ENCODE results near the gene ANKRD36C.
"Not testable (repeated sequence)": the region's sequence is repeated elsewhere in the genome, so short reads cannot be mapped to it uniquely, and the experiment has no call there.

ANKRD36C gene

DNA sequence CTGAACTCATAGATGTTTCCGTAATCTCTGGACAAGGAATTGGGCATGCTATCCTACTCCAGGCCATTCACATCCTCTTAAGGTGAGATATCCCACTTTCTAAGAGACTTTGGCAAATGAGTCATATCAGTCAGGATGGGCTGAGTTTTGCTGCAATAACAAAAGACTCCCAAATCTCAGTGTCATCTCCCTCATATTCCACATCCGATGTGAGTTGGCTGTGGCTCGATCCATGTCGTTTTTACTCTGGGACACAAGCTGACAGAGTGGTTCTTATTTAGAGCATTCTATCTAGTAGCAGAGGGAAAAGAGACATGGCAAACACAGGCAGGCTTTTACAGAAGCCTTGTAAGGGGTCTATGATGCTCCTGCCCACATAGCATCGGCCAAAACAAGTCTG is 14.6 kb upstream of the ANKRD36C start:
- not testable (repeated sequence) for DNase-seq

DNA sequence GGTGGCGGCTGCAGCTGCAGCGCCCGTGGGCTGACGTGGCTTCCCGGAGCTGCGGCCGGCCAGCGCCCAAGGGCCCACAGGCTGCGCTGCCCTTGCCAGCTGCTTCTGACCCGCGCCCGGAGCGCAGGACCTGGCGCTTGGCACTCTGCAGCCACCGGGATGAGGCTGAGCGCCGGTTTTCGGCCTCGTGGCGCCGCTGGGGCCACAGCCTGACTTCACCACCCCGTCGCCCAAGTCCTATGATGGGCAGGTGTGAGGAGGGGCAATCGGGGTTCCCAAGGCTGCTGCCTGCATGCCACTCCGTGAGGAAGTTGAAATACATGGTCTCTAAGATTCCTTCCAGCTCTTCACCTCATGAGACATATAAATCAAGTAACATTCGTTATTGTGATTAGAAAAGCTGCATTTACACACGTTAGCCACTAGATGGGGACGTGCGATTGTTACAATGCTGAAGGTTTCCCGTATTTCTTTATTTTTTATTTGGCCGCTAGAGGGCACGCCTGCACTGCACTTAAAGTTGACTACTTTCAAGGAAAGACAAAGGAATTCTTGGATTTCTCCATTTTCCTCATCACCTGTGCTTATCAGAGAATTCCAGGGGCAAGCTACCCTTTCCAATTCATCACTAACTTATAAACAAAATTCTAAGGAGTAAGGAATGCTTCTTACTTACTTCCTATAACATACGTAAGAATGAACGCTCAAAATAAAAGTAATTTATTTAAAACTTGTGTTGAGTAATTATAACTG is 1.1 kb upstream of the ANKRD36C start:
- DNase-seq = not testable (repeated sequence)

DNA sequence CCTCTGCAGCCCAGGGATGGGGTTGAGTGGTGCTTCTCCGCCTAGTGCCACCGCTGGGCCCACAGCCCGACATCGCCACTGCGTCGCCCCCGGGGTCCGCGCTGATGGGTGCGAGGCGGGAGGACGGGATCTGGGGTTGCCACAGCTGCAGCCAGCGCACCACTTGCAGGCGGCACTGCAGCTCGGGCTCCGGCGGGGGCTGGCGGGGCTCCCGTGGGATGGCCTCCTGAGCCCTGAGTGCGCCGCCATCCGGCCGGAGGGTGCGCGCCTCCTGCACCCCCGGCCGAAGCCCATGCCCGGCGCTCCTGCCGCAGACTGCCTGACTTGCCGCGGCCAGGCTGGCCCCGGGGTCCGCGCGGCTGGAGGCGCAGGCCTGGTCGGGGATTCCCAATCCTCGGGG is 478 bp upstream of the ANKRD36C start:
- not testable (repeated sequence) for DNase-seq

DNA sequence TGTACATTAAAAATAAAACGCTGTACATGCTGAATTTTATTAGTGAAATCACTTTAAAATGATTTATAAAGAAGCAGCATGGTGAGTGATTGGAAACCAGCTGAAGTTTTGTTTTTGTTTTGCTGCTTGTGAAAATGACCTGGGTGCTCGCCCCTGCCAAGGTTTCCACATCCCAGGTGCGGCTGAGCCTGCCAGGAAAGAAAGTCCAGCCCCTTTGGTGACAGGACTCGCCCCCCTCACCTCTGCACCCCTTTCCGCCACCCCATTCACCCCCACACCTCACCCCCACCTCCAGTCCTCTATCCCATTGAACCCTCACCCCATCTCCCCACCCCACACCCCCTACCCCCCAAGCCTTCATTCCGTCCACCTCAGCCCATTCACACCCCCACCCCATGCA is 740 bp downstream of the ANKRD36C start:
- DNase-seq = not testable (repeated sequence)

DNA sequence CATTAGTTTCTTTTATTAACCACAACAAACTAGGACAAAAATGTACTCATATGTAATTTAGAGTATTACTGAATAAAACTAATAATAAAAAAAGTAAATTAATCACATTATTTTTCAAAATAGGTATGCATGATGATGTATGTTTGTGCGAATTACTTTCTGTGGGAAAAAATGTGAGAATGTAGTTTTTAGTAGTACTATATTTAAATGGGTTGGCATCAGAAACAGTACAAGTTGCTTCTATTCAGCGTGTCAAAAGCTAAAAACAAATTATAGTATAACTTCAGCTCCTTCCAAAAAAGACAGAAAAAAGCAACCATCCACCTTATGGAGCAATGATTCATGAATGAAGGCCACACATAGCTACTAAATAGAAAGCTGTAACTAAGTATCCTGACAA is 40.0 kb downstream of the ANKRD36C start:
- DNase-seq = not testable (repeated sequence)

DNA sequence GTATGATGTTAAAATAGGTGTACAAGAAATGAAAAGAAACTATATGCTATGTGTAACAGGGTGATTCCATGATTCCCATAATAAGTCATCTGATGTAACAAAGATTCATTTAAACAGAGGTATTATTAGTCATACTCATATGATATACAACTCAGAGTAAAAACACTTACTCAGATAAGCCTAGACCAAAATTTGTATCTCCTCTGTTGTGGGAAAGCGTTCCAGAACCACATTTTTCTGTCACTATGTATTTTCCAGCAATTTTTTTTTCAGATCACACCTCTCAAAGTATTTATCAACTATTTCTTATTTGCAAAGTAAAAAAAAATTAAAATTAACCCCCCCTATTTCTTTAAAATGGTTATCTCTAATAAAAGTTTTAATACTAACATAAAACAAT is 43.6 kb downstream of the ANKRD36C start:
- not testable (repeated sequence) for DNase-seq

DNA sequence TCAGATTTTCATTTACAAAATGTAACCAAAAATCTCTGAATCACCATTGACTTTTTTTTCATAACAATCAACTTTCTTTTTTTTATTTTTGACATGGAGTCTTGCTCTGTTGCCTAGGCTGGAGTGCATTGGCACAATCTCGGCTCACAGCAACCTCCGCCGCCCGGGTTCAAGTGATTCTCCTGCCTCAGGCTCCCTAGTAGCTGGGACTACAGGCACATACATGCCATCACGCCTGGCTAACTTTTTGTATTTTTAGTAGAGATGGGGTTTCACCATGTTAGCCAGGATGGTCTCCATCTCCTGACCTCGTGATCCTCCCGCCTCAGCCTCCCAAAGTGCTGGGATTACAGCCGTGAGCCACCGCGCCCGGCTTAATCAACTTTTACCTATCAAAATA is 51.7 kb downstream of the ANKRD36C start:
- not testable (repeated sequence) for DNase-seq

DNA sequence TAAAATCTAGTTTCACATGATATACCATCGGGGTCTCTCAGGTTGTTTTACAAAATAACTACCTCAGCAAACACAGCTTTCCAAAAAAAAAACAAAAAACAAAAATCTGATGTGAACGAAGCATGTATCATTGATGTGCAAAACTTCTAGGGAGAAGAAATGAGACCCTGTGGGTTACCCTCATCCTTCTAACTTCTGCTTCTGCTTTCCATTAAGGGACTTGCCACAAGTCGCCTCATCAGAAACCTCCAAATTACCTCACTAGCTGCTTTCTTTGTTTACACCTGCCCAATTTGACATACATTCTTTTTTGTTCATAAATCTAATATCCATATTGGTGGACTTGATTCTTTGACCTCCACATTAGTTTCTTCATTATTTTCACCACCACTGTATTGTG is 60.9 kb downstream of the ANKRD36C start:
- DNase-seq = not testable (repeated sequence)

DNA sequence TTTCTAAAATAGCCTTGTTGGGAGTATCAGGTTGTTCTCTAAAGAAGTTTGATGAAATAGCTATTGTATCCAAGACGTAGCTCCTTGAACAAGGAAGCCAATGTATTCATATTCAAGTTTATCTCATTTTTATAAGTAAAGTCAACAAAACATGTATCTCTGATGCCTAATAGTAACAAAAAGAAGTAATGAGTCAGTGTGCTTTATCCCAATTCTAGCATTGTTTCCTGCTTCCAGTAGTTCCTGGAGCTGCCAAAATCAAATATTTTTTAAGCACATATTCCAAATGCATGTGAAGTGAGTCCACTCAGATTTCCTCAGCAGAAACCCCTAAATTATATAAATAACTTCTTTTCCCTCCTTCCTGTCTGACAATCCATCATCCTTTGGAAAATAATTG is 74.6 kb downstream of the ANKRD36C start:
- not testable (repeated sequence) for DNase-seq

DNA sequence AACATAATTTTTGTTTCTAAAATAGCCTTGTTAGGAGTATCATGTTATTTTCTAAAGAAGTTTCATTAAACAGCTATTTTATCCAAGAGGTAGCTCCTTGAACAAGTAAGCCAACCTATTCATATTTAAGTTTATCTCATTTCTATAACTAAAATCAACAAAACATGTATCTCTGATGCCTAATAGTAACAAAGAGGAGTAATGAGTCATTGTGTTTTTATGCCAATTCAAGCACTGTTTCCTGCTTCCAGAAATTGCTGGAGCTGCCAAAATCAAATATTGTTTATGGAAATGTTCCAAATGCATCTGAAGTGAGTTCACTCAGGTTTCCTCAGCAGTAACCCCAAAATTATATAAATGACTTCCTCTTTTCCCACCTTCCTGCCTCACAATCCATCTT is 76.5 kb downstream of the ANKRD36C start:
- DNase-seq = not testable (repeated sequence)

DNA sequence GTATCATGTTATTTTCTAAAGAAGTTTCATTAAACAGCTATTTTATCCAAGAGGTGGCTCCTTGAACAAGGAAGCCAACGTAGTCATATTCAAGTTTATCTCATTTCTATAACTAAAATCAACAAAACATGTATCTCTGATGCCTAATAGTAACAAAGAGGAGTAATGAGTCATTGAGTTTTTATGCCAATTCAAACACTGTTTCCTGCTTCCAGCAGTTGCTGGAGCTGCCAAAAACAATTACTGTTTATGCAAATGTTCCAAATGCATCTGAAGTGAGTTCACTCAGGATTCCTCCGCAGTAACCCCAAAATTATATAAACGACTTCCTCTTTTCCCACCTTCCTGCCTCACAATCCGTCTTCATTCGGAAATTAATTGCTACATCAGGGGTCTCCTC is 80.2 kb downstream of the ANKRD36C start:
- DNase-seq = not testable (repeated sequence)

DNA sequence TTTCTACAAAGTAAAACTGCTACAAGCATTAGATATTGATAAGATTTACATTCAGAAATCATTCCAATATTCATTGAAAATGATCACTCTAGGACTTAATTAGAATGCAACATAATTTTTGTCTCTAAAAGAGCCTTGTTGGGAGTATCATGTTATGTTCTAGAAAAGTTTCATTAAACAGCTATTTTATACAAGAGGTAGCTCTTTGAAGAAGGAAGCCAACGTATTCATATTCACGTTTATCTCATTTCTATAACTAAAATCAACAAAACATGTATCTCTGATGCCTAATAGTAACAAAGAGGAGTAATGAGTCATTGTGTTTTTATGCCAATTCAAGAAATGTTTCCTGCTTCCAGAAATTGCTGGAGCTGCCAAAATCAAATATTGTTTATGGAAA is 97.2 kb downstream of the ANKRD36C start:
- DNase-seq = not testable (repeated sequence)

DNA sequence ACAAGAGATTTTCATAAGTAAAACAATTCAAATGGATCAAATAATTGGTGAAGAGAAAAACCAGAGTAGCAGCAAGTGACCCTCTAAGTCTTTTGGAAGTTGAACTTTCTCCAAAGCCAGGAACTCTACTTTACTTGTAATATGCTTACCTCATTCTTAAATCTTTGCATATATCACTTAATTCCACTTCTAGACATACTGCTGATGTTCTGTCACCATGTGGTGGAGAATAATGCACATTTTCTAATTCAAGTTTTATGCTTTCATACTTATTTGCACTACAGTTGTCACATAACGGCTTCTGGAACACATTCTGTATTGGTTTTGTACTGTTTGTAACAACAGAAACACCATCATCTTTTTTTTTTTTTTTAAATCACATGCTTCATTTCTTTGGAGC is 123.7 kb downstream of the ANKRD36C start:
- not testable (repeated sequence) for DNase-seq

DNA sequence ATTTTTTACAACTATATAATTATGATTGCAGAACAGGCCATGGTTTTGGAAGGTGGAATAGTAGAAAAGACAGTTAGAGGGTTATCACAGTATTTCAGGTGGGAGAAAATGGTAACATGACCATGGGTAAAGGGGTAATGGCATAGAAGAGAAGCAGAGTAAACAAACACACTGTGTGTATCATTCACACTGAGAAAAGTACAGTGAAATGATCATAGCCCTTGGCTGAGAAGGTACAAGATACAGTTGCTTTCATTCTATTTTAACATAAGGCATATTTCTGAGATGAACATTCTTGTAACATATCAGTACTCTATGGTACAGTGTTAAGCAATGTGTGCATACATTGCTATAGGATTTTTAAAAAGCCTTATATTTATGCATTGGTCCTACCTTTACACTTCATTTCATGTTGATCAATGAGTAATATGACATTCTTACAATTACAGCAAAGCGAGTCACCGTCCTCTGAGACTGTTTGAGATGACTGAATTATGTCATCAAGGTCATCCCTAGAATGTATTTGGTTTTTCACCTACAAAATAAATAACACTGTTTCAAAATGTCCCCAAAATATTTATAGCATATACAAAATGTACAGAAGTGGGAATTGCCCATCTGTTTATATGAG is 124.5 kb downstream of the ANKRD36C start:
- DNase-seq = not testable (repeated sequence)

DNA sequence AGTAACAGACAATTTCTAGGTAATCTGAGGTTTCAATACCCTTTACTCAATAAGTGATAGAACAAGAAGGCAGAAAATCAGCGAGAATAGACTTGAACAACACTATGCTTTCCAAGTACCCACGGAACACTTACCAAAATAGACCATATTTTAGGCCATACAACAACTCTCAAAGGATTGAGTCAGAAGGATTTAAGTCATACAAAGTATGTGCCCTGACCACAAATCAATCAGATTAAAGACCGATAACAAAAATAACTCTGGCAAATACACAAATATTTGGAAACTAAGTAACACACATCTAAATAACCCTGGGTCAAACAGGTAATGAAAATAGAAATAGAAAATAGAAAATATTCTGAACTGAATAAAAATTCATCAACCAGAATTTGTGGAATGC is 129.5 kb downstream of the ANKRD36C start:
- not testable (repeated sequence) for DNase-seq

DNA sequence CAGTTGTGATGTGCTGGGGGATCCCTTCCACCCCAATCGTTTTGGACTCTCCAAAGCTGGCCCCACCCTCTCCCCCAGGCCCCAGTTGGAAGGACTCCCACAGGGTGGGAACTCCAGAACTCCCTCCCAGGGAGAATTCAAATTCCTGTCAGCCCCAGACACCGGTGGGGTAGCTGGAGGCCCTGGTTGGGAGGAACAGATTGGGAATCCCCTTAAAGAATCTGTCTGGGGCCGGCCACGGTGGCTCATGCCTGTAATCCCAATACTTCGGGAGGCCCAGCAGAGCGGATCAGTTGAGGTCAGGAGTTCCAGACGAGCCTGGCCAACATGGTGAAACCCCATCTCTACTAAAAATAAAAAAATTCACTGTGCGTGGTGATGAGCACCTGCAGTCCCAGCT is 155.5 kb downstream of the ANKRD36C start:
- DNase-seq = no peak

DNA sequence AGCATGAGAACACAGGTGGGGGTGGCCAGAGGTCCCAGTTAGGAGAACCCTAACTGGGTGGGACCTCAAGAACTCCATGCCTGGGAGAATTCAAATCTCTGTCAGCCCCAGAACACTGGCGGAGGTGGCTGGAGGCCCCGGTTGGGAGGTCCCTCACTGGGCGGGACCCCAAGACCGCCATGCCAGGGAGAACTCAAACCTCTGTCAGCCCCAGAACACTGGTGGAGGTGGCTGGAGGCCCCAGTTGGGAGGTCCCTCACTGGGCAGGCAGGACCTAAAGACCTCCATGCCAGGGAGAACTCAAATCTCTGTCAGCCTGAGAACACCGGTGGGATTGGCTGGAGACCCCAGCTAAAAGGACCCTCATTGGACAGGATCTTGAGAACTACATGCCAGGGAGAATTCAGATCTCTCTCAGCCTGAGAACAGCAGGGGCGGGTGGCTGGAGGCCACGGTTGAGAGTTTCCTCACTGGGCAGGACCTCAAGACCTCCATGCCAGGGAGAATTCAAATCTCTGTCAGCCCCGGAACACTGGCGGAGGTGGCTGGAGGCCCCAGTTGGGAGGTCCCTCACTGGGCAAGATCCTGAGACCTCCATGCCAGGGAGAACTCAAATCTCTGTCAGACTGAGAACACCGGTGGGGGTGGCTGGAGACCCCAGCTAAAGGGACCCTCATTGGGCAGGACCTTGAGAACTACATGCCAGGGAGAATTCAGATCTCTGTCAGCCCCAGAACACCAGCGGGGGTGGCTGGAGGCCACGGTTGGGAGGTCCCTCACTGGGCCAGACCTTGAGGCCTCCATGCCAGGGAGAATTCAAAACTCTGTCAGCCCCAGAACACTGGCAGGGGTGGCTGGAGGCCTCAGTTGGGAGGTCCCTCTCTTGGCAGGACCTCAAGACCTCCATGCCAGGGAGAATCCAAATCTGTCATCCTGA is 157.3 kb downstream of the ANKRD36C start:
- not testable (repeated sequence) for DNase-seq

DNA sequence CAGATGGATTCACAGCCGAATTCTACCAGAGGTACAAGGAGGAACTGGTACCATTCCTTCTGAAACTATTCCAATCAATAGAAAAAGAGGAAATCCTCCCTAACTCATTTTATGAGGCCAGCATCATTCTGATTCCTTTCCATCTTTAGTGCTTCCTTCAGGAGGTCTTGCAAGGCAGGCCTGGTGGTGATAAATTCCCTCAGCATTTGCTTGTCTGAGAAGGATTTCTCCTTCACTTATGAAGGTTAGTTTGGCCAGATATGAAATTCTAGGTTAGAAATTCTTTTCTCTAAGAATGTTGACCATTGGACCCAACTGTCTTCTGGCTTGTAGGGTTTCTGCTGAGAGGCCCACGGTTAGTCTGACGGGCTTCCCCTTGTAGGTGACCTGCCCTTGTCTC is 167.4 kb downstream of the ANKRD36C start:
- not testable (repeated sequence) for DNase-seq

DNA sequence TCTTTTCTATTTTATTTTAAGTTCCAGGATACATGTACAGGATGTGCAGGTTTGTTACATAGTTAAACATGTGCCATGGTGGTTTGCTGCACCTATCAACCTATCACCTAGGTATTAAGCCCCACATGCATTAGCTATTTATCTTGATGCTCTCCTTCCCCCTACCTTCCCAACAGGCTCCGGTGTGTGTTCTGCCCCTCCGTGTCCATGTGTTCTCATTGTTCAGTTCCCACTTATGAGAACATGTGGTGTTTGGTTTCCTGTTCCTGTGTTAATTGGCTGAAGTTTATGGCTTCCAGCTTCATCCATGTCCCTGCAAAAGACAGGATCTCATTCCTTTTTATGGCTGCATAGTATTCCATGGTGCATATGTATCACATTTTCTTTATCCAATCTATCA is 174.1 kb downstream of the ANKRD36C start:
- DNase-seq = not testable (repeated sequence)

DNA sequence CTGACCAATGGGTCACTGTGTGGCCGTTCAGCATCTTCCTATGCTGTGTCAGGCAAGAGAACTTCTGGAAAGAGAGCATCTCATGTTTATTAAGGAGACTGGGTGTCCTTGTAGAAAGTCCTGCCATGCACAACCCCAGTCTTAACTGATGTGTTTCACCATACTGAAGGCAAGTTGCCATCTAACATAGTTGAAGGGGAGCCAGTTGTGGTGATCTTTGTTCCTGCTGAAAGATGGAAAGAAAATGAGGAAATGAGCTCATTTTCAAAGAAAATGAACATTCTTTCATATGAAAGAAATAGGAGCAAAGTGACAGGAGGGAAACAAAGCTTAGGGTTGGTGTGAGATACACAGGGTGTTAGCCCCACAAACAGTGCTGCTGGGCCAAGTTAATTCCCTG is 178.3 kb downstream of the ANKRD36C start:
- not testable (repeated sequence) for DNase-seq

DNA sequence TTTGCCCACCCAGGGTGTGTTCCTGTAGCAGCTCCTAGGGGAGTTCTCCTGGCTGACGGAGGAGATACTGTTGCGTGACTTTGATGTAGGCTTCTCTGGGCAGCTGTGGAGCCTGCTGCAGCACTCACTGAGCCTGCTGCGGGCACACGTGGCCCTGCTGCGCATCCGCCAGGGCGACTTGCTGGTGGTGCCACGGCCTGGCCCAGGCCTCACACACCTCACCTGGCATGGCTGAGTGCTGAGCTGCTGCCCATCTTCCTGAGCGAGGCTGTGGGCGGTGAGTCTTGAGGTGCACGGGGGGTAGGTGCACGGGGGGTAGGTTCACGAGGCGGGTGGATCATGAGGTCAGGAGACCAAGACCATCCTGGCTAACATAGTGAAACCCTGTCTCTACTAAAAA is 191.7 kb downstream of the ANKRD36C start:
- no peak for DNase-seq

DNA sequence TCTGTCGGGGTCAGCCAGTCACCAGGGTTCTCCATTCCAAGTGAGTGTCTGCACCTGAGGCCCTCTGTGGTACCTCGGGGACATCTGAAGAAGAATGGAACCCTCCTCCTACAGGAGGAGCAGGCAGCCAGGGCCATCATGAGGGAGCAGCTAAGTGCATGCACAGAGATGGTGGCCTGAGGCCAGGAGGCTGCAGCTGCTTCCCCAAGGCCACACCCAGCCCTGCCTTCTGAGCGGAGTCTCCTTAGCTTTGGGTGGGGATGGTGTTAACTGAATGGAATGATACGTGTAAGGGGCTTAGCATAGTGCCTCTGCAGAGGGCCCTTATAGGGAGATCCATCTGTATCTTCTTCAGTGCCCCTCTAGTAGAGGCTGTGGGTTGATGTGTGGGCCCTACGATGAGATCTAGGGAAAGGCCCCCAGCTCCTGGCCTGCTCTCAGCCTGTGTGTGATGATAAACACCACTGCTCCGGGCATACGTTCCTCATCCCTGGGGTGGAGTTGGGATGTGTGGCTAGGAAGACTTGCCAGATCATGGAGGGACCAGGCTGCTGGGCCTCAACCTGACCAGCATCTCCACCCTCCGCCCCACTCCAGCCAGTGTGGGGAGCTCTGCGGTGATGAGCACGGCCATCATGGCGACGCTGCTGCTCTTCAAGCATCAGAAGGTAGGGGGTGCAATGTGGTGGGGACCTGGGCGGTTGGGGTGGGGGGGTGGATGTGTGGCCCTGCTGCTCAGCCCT is 192.3 kb downstream of the ANKRD36C start:
- DNase-seq = not testable (repeated sequence)
